HEK293 (cell line): ENCODE results near the gene SRSF12.

Source experiments
- GLI4 ChIP-seq: fragments of 450-650 bp; formaldehyde crosslinking; IDR thresholded peaks from 2 replicates; pipeline ENCODE4 v1.5.1; 2016; ENCODE audit warnings: missing biosample characterization, missing genetic modification characterization
- HOXD13 ChIP-seq: sonication (generic); formaldehyde crosslinking; IDR thresholded peaks from 2 replicates; pipeline ENCODE4 v1.8.0; 2022; ENCODE audit warnings: missing genetic modification reagents, borderline replicate concordance
- KLF10 ChIP-seq: fragments of 450-650 bp; IDR thresholded peaks from 2 replicates; pipeline ENCODE4 v1.5.1; 2018; ENCODE audit warnings: missing biosample characterization, mild to moderate bottlenecking, missing genetic modification characterization
- KLF16 ChIP-seq: fragments of 450-650 bp; formaldehyde crosslinking; IDR thresholded peaks from 2 replicates; pipeline ENCODE4 v1.5.1; 2017; ENCODE audit warnings: missing biosample characterization, missing genetic modification characterization
- PRDM1 ChIP-seq: fragments of 450-650 bp; formaldehyde crosslinking; IDR thresholded peaks from 2 replicates; pipeline ENCODE4; 2016; ENCODE audit warnings: missing biosample characterization, missing genetic modification characterization
- SCRT2 ChIP-seq: fragments of 450-650 bp; formaldehyde crosslinking; IDR thresholded peaks from 2 replicates; pipeline ENCODE4 v1.5.1; 2016; ENCODE audit warnings: missing biosample characterization, missing genetic modification characterization
- SP2 ChIP-seq: fragments of 450-650 bp; formaldehyde crosslinking; IDR thresholded peaks from 2 replicates; pipeline ENCODE4 v1.5.1; 2016; ENCODE audit warnings: missing biosample characterization, missing genetic modification characterization
- TCF7L2 ChIP-seq: IDR thresholded peaks from 2 replicates; pipeline ENCODE4 v1.6.1; 2011; ENCODE audit warnings: low read depth, mild to moderate bottlenecking, inconsistent platforms, low read length, moderate library complexity, borderline replicate concordance
- ZBTB48 ChIP-seq: fragments of 450-650 bp; formaldehyde crosslinking; IDR thresholded peaks from 2 replicates; pipeline ENCODE4 v1.5.1; 2016; ENCODE audit warnings: missing biosample characterization, missing genetic modification characterization
- ZFHX2 ChIP-seq: fragments of 450-650 bp; formaldehyde crosslinking; conservative IDR thresholded peaks from 2 replicates; pipeline ENCODE4 v1.5.1; 2016; ENCODE audit warnings: missing biosample characterization, missing genetic modification characterization
- ZNF138 ChIP-seq: fragments of 450-650 bp; formaldehyde crosslinking; IDR thresholded peaks from 2 replicates; pipeline ENCODE4 v1.5.1; 2016; ENCODE audit warnings: missing biosample characterization, missing genetic modification characterization, borderline replicate concordance
- ZNF184 ChIP-seq: fragments of 450-650 bp; IDR thresholded peaks from 2 replicates; pipeline ENCODE4 v1.5.1; 2018; ENCODE audit warnings: missing biosample characterization, mild to moderate bottlenecking, missing genetic modification characterization
- ZNF19 ChIP-seq: fragments of 450-650 bp; formaldehyde crosslinking; IDR thresholded peaks from 2 replicates; pipeline ENCODE4; 2016; ENCODE audit warnings: missing biosample characterization, missing genetic modification characterization, low read depth
- ZNF211 ChIP-seq: fragments of 450-650 bp; formaldehyde crosslinking; IDR thresholded peaks from 2 replicates; pipeline ENCODE4 v1.5.1; 2016; ENCODE audit warnings: low read depth, missing biosample characterization, missing genetic modification characterization
- ZNF24 ChIP-seq: fragments of 450-650 bp; formaldehyde crosslinking; IDR thresholded peaks from 2 replicates; pipeline ENCODE4 v1.5.1; 2016; ENCODE audit warnings: missing biosample characterization, missing genetic modification characterization
- ZNF274 ChIP-seq, 2 experiments: fragments of 200-500 bp in 1 of 2; fragments of 450-650 bp in 1 of 2; sonication (Bioruptor generic) in 1 of 2; formaldehyde crosslinking in 1 of 2; IDR thresholded peaks; 2 replicates each; pipeline versions ENCODE4 v1.5.1 to v1.6.1; 2014 to 2016; ENCODE audit warnings: borderline replicate concordance in 1 of 2, inconsistent platforms in 1 of 2, low read length in 1 of 2, missing biosample characterization in 1 of 2, missing genetic modification characterization in 1 of 2
- ZNF341 ChIP-seq: fragments of 450-650 bp; formaldehyde crosslinking; IDR thresholded peaks from 2 replicates; pipeline ENCODE4; 2016; ENCODE audit warnings: low read depth, missing biosample characterization, missing genetic modification characterization
- ZNF354C ChIP-seq: fragments of 450-650 bp; formaldehyde crosslinking; IDR thresholded peaks from 2 replicates; pipeline ENCODE4 v1.5.1; 2016; ENCODE audit warnings: missing biosample characterization, missing genetic modification characterization, low read depth, borderline replicate concordance
- ZNF366 ChIP-seq: fragments of 450-650 bp; formaldehyde crosslinking; conservative IDR thresholded peaks from 2 replicates; pipeline ENCODE4 v1.5.1; 2016; ENCODE audit warnings: missing biosample characterization, missing genetic modification characterization
- ZNF37A ChIP-seq: fragments of 450-650 bp; IDR thresholded peaks from 2 replicates; pipeline ENCODE4 v1.5.1; 2018; ENCODE audit warnings: missing biosample characterization, missing genetic modification characterization
- ZNF548 ChIP-seq: fragments of 450-650 bp; formaldehyde crosslinking; IDR thresholded peaks from 2 replicates; pipeline ENCODE4 v1.5.1; 2016; ENCODE audit warnings: missing biosample characterization, missing genetic modification characterization
- ZNF558 ChIP-seq: fragments of 450-650 bp; formaldehyde crosslinking; IDR thresholded peaks from 2 replicates; pipeline ENCODE4 v1.5.1; 2016; ENCODE audit warnings: missing biosample characterization, missing genetic modification characterization
- ZNF600 ChIP-seq: fragments of 450-650 bp; formaldehyde crosslinking; IDR thresholded peaks from 2 replicates; pipeline ENCODE4 v1.5.1; 2016; ENCODE audit warnings: missing biosample characterization, missing genetic modification characterization
- ZNF707 ChIP-seq: fragments of 450-650 bp; formaldehyde crosslinking; IDR thresholded peaks from 2 replicates; pipeline ENCODE4 v1.5.1; 2016; ENCODE audit warnings: missing biosample characterization, missing genetic modification characterization
- ZNF792 ChIP-seq: fragments of 450-650 bp; formaldehyde crosslinking; IDR thresholded peaks from 2 replicates; pipeline ENCODE4 v1.5.1; 2016; ENCODE audit warnings: missing biosample characterization, missing genetic modification characterization
- ZSCAN4 ChIP-seq: fragments of 450-650 bp; formaldehyde crosslinking; IDR thresholded peaks from 2 replicates; pipeline ENCODE4 v1.5.1; 2017; ENCODE audit warnings: missing biosample characterization, missing genetic modification characterization
- TF ChIP-seq, protein P1 (sequence below): fragments of 450-650 bp; formaldehyde crosslinking; IDR thresholded peaks from 2 replicates; pipeline ENCODE4 v1.5.1; 2016; ENCODE audit warnings: missing biosample characterization, missing genetic modification characterization, borderline replicate concordance
- TF ChIP-seq, protein P2 (sequence below): fragments of 450-650 bp; formaldehyde crosslinking; IDR thresholded peaks from 2 replicates; pipeline ENCODE4 v1.5.0; 2017; ENCODE audit warnings: missing biosample characterization, missing genetic modification characterization, borderline replicate concordance
- TF ChIP-seq, protein P3 (sequence below): fragments of 450-650 bp; formaldehyde crosslinking; IDR thresholded peaks from 2 replicates; pipeline ENCODE4 v1.5.1; 2016; ENCODE audit warnings: missing biosample characterization, missing genetic modification characterization
- TF ChIP-seq, protein P4 (sequence below): fragments of 450-650 bp; formaldehyde crosslinking; IDR thresholded peaks from 2 replicates; pipeline ENCODE4 v1.5.1; 2017; ENCODE audit warnings: missing biosample characterization, mild to moderate bottlenecking, missing genetic modification characterization, moderate library complexity
- TF ChIP-seq, protein P5 (sequence below): fragments of 450-650 bp; formaldehyde crosslinking; IDR thresholded peaks from 2 replicates; pipeline ENCODE4 v1.5.1; 2016; ENCODE audit warnings: missing biosample characterization, missing genetic modification characterization

The SRSF12 gene

DNA sequence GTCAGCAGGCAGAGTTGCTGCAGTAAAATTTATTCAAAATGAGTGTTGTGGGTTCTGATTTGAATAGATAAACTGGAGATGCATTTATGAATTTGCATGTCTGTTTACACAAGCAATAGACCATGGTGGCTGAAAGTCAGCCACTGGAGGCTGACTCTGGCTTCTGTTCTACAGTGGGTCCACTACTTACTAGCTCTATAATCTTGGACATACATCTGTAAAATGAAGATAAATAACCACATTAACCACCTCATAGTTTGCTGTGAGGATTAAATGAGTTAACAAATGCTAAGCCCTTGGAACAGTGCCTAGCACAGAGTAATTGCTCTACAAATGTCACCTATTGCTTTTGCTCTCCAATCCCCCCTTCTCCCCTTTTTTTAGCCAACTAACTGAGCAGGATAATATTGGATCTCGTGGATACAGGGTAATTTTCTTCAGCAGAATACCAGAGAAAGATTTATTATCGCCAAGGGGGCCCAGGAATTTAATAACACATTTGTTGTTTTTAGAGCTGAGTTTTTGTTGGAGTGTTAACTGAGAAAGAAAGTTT is 26.6 kb upstream of the SRSF12 start (continued):
- TF ChIP-seq, protein P1, sequence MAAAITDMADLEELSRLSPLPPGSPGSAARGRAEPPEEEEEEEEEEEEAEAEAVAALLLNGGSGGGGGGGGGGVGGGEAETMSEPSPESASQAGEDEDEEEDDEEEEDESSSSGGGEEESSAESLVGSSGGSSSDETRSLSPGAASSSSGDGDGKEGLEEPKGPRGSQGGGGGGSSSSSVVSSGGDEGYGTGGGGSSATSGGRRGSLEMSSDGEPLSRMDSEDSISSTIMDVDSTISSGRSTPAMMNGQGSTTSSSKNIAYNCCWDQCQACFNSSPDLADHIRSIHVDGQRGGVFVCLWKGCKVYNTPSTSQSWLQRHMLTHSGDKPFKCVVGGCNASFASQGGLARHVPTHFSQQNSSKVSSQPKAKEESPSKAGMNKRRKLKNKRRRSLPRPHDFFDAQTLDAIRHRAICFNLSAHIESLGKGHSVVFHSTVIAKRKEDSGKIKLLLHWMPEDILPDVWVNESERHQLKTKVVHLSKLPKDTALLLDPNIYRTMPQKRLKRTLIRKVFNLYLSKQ (tag by site-specific recombination) = no peak
- TF ChIP-seq ZNF548 (tag by site-specific recombination) (no peak), ZNF341 (tag by site-specific recombination) (no peak), SP2 (tag by site-specific recombination) (no peak), ZNF707 (no peak), KLF16 (peak; percentile 47), PRDM1 (tag by site-specific recombination) (no peak), ZSCAN4 (tag by site-specific recombination) (no peak; the same call in 1 of the 2 replicates), GLI4 (tag by site-specific recombination) (no peak), ZNF184 (peak; percentile 84; the same call in 1 of the 2 replicates), HOXD13 (CRISPR knock-in tag) (no peak), TCF7L2 (no peak; the same call in 1 of the 2 replicates), ZNF24 (tag by site-specific recombination) (peak; percentile 68; the same call in 1 of the 2 replicates), KLF10 (peak; percentile 81), ZNF19 (no peak), ZNF211 (tag by site-specific recombination) (no peak), ZNF138 (tag by site-specific recombination) (no peak), ZBTB48 (tag by site-specific recombination) (no peak), ZNF274 (IDR thresholded peaks at IDR 0.05; ENCODE audit: low read length) (no peak), ZNF274 (tag by site-specific recombination; IDR thresholded peaks at IDR 0.05; ENCODE audit: borderline replicate concordance) (no peak), SCRT2 (tag by site-specific recombination) (no peak), ZNF354C (no peak), ZNF558 (tag by site-specific recombination) (0 out of 2 replicates have a peak, but pooled peaks have one; percentile 50), ZNF600 (tag by site-specific recombination) (0 out of 2 replicates have a peak, but pooled peaks have one; percentile 42), ZNF37A (tag by site-specific recombination) (no peak), ZFHX2 (tag by site-specific recombination) (no peak), ZNF792 (tag by site-specific recombination) (no peak), ZNF366 (0 out of 2 replicates have a peak, but pooled peaks have one; percentile 48)
- TF ChIP-seq, protein P2, sequence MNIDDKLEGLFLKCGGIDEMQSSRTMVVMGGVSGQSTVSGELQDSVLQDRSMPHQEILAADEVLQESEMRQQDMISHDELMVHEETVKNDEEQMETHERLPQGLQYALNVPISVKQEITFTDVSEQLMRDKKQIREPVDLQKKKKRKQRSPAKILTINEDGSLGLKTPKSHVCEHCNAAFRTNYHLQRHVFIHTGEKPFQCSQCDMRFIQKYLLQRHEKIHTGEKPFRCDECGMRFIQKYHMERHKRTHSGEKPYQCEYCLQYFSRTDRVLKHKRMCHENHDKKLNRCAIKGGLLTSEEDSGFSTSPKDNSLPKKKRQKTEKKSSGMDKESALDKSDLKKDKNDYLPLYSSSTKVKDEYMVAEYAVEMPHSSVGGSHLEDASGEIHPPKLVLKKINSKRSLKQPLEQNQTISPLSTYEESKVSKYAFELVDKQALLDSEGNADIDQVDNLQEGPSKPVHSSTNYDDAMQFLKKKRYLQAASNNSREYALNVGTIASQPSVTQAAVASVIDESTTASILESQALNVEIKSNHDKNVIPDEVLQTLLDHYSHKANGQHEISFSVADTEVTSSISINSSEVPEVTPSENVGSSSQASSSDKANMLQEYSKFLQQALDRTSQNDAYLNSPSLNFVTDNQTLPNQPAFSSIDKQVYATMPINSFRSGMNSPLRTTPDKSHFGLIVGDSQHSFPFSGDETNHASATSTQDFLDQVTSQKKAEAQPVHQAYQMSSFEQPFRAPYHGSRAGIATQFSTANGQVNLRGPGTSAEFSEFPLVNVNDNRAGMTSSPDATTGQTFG (tag by site-specific recombination) = no peak
- TF ChIP-seq, protein P3, sequence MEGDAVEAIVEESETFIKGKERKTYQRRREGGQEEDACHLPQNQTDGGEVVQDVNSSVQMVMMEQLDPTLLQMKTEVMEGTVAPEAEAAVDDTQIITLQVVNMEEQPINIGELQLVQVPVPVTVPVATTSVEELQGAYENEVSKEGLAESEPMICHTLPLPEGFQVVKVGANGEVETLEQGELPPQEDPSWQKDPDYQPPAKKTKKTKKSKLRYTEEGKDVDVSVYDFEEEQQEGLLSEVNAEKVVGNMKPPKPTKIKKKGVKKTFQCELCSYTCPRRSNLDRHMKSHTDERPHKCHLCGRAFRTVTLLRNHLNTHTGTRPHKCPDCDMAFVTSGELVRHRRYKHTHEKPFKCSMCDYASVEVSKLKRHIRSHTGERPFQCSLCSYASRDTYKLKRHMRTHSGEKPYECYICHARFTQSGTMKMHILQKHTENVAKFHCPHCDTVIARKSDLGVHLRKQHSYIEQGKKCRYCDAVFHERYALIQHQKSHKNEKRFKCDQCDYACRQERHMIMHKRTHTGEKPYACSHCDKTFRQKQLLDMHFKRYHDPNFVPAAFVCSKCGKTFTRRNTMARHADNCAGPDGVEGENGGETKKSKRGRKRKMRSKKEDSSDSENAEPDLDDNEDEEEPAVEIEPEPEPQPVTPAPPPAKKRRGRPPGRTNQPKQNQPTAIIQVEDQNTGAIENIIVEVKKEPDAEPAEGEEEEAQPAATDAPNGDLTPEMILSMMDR (tag by site-specific recombination) = no peak
- TF ChIP-seq, protein P4, sequence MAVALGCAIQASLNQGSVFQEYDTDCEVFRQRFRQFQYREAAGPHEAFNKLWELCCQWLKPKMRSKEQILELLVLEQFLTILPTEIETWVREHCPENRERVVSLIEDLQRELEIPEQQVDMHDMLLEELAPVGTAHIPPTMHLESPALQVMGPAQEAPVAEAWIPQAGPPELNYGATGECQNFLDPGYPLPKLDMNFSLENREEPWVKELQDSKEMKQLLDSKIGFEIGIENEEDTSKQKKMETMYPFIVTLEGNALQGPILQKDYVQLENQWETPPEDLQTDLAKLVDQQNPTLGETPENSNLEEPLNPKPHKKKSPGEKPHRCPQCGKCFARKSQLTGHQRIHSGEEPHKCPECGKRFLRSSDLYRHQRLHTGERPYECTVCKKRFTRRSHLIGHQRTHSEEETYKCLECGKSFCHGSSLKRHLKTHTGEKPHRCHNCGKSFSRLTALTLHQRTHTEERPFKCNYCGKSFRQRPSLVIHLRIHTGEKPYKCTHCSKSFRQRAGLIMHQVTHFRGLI (tag by site-specific recombination) = peak; percentile 40; the same call in 1 of the 2 replicates
- TF ChIP-seq, protein P5, sequence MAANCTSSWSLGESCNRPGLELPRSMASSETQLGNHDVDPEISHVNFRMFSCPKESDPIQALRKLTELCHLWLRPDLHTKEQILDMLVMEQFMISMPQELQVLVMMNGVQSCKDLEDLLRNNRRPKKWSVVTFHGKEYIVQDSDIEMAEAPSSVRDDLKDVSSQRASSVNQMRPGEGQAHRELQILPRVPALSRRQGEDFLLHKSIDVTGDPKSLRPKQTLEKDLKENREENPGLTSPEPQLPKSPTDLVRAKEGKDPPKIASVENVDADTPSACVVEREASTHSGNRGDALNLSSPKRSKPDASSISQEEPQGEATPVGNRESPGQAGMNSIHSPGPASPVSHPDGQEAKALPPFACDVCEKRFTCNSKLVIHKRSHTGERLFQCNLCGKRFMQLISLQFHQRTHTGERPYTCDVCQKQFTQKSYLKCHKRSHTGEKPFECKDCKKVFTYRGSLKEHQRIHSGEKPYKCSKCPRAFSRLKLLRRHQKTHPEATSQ (tag by site-specific recombination) = no peak
